Activated T-cell treated with anti-CD3 and anti-CD28 coated beads, Interleukin-2, amount 50 U/mL, for 4 hours (primary cell): ENCODE results near the gene MAD2L2. TPM values are rescaled to one million over a fixed set of nuclear protein-coding genes. Genes with fewer than 3 reads are reported as not detected.
A peak's percentile ranks its signal among the peaks of the same experiment; 100 is the strongest.

Experiments used
- ATAC-seq, 2 donors: fragments of 200-7000 bp; cut with Tn5 transposase; one replicate each; pipeline ENCODE4 v1.10.0; 2021
- DNase-seq: peaks from one replicate; pipeline ENCODE4 v3.0.0-alpha.2; 2020
- H3K27me3 Mint-ChIP-seq: one replicate; pipeline ENCODE4 v1.8.0; 2021; ENCODE audit warnings: low read depth, mixed read lengths
- H3K36me3 Mint-ChIP-seq: one replicate; pipeline ENCODE4 v1.8.0; 2022; ENCODE audit warnings: mixed read lengths; ENCODE audit not compliant: insufficient read depth
- H3K4me1 Mint-ChIP-seq: one replicate; pipeline ENCODE4 v1.8.0; 2021; ENCODE audit warnings: low read depth, mixed read lengths
- H3K4me3 Mint-ChIP-seq: one replicate; pipeline ENCODE4 v1.8.0; 2021; ENCODE audit warnings: mild to moderate bottlenecking, moderate library complexity, mixed read lengths
- H3K9me3 Mint-ChIP-seq: one replicate; pipeline ENCODE4 v1.8.0; 2021; ENCODE audit warnings: mixed read lengths
- total RNA-seq, 3 donors: library from RNA; stranded (reverse); gene quantifications; one replicate each; pipeline ENCODE4 v1.2.1, GENCODE V29; 2021

The MAD2L2 gene
- total RNA-seq, 3 donors from 2014 or later, result 60.7 to 67.1 (median 63.0) TPM

DNA sequence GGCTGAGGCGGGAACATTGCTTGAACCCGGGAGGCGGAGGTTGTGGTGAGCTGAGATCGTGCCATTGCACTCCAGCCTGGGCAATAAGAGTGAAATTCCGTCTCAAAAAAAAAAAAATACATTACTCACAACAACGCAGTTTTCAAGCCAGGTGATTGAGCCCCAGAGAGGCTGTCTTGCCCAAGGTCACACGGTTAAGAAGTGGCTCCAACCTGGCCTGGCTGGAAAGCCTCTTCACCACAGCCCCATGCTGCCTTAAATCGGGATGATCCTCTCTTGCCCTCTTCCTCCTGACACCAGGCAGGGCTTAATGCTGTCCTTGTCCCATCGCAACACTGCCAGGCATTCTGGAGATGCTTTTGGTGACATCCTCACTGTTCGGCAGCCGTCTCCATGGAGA, 32.1 kb upstream of the MAD2L2 start:
- H3K9me3 Mint-ChIP-seq, result no peaks in the 10 kb centered on the region
- no peaks in the 10 kb centered on the region for H3K36me3 Mint-ChIP-seq
- no peak for ATAC-seq
- H3K4me1 Mint-ChIP-seq, result no peaks in the 10 kb centered on the region
- H3K4me3 Mint-ChIP-seq, result no peak overlapping the region
- DNase-seq, result no peak
- no peaks in the 10 kb centered on the region for H3K27me3 Mint-ChIP-seq

DNA sequence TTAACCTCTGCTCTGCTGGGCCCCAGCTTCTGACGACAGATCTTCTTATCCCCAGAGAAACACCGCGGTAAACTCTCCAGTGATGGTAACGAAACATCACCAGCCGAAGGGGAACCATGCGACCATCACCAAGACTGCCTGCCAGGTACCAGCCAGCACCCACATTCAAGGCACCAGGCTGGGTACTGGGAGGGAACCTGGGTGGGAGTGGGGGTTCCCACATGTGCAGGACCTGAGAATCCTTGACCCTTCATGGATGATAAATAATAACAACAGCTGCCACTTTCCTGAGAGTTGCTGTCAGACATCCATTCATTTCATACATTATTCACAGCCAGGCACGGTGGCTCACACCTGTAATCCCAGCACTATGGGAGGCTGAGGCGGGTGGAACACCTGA, 31.3 kb upstream of the MAD2L2 start:
- Mint-ChIP-seq H3K36me3 (no peaks in the 10 kb centered on the region), H3K4me1 (no peaks in the 10 kb centered on the region), H3K27me3 (no peaks in the 10 kb centered on the region), H3K4me3 (no peak overlapping the region), H3K9me3 (no peaks in the 10 kb centered on the region)
- DNase-seq, result no peak
- ATAC-seq, result no peak

DNA sequence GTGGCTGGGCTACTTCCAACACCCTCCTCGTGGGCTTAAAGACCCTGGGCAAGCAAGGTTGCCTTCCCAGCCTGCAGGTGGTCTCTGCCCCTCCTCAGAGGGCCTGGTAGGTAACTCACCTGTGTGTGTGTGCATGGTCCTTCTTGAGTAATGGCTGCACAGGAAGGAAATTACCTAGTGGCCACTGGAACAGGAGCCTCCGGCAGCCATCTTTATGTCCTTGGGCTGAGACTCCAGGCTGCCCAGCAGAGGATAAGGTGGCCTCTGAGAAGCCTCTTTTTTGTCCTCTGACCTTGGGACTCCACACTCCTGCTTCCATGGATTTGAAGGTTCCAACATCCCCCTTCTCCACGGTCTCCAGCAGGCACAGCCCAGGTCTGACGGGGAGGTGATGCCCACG, 30.5 kb upstream of the MAD2L2 start:
- H3K27me3 Mint-ChIP-seq, result no peaks in the 10 kb centered on the region

DNA sequence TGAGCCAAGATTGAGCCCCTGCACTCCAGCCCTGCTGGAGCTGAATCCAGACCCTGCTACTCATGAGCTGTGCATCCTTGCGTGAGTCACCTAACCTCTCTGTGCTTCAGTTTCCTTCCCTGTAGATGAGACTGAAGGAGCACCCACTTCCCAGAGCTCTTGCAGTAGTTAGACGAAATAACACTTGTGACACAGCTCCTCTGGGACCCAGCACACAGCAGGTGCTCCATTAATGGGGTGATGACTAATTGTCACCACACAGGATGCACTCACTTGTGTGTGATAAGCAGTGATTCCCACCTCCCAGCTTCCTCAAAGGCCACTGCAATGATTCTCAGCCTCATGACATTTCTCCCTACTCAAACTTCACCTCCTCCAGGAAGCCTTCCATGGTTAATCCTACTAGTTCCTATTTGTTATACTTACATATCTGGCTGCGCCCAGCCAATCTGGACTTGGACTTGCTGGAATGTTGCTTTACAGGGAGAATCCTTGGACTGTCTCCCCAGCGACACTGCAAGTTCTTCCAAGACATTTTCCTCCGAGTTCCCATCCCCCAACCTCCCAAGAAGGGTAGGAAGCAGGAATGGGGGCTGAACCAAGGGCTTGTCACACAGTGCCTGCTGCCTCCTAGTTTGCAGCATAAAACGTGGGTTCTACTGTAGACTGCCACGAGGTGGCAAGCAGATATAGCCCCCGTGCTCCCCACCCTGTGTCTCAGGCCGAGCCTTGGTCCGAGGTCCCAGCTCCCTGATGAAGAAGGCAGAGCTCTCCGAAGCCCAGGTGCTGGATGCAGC, 27.8 kb upstream of the MAD2L2 start:
- Mint-ChIP-seq H3K27me3 (peaks cover 4% of the 10 kb centered on the region), H3K4me3 (no peak overlapping the region), H3K4me1 (no peaks in the 10 kb centered on the region), H3K9me3 (no peaks in the 10 kb centered on the region), H3K36me3 (no peaks in the 10 kb centered on the region)
- no peak for DNase-seq
- peak in 1 of 2 donors; percentile 23 for ATAC-seq

More for the DNA sequence above, 30.5 kb upstream of the MAD2L2 start:
- Mint-ChIP-seq H3K9me3 (no peaks in the 10 kb centered on the region), H3K4me3 (no peak overlapping the region), H3K4me1 (no peaks in the 10 kb centered on the region), H3K36me3 (no peaks in the 10 kb centered on the region)
- ATAC-seq (no peak), DNase-seq (no peak)

DNA sequence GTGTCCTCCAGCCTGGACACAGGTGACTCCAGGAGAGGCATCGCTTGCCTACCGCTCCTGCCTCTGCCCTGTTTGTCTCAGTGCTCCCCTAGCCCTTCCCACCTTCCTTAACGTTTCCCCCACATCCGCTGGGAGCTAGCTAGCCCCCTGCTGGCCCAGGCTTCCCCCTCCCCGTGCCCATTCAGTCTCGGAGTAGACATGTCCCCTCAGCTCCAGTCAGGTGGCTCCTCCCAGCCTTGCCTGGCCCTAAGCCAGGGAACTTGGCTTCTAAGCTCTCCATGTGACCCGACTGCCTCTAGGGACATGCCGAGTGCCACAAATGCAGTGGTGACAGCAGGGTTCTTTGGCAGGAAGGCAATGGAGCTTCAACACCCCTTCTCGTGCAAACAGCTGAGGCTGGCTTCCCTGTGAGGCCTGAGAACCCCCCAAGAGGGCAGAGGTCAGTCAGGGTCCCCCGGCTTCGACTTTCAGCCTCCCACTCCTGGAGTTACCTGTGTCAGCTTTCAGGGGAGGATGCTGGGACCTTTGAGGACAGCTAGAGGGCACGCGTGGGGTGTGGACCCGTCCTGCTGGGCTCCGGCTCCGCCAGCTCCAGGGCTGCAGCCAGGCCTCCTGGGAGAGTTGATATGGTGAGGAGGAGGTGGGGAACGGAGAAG, 26.8 kb upstream of the MAD2L2 start:
- Mint-ChIP-seq H3K4me3 (no peak overlapping the region), H3K27me3 (peaks cover 7% of the 10 kb centered on the region), H3K4me1 (no peaks in the 10 kb centered on the region), H3K36me3 (no peaks in the 10 kb centered on the region), H3K9me3 (no peaks in the 10 kb centered on the region)
- ATAC-seq (no peak), DNase-seq (no peak)

- DNase-seq (no peak), ATAC-seq (no peak)
- Mint-ChIP-seq H3K36me3 (no peaks in the 10 kb centered on the region), H3K4me1 (no peaks in the 10 kb centered on the region), H3K27me3 (peaks cover 7% of the 10 kb centered on the region), H3K4me3 (no peak overlapping the region), H3K9me3 (no peaks in the 10 kb centered on the region)
These were observed 25.3 kb upstream of the MAD2L2 start for GRCh38 chr1:11706292-11706691.

- no peak for ATAC-seq
- Mint-ChIP-seq H3K9me3 (no peaks in the 10 kb centered on the region), H3K4me3 (no peak overlapping the region), H3K4me1 (no peaks in the 10 kb centered on the region), H3K27me3 (peaks cover 12% of the 10 kb centered on the region), H3K36me3 (no peaks in the 10 kb centered on the region)
- no peak for DNase-seq
These were observed 24.6 kb upstream of the MAD2L2 start for GRCh38 chr1:11705596-11705995.

DNA sequence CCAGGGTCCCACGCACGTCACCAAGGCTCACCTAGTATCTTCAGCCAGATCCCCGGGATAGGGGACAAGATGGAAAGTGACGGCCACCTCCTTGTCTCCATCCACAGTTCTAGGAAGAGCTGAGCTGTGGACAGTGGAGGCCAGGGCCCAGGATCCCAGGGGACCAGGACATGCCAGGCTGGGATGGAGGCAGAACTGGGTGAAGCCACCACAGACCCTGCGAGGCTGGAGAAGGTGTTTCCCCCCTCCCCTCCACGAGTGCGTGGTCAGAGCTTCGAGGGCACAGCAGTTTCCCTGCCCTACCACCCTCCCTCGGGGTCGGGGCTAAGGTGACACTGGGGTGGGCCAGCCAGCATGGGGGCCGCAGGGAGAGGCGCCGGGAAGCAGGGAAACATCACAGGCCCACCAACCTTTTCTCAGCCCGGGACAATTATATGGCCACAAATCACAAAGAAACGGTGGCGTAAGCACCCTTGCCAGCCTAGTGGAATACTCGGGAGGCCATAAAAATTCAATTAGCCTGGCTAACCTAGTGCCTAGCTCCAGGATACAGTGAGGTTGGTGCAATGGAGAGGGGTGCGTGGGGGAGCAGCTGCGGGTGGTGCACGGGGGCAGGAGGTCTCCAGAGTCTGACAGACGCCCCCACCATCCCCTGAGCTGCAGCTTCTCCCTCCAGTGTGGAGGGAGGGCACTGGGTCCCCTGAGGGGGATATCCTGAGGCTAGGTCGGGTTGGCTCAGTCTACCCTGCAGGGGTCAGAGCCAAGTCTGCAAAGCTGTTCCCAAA, 23.9 kb upstream of the MAD2L2 start:
- Mint-ChIP-seq H3K4me1 (no peaks in the 10 kb centered on the region), H3K4me3 (no peak overlapping the region), H3K27me3 (peaks cover 12% of the 10 kb centered on the region), H3K36me3 (no peaks in the 10 kb centered on the region), H3K9me3 (no peaks in the 10 kb centered on the region)
- no peak for ATAC-seq
- no peak for DNase-seq

DNA sequence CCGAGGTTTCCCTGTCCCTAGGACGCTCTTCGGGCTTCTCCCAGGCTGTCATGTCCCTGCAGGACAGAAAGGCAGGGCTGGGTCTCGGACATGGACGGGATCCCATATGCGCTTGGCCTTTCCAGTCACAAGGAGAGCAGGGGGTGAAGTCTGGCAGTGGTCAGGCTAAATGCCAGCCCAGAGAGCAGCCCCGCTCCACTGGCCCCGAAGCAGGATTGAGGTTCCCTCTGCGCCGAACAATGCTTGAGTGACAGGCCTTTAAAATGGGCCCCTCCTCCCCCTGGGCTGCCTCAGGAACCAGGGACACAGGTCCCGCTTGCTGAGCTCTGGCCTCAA, 23.2 kb upstream of the MAD2L2 start:
- Mint-ChIP-seq H3K4me3 (no peak overlapping the region), H3K27me3 (peaks cover 12% of the 10 kb centered on the region), H3K36me3 (no peaks in the 10 kb centered on the region), H3K9me3 (no peaks in the 10 kb centered on the region), H3K4me1 (no peaks in the 10 kb centered on the region)
- ATAC-seq, result no peak
- DNase-seq, result no peak

GRCh38 chr1:11703357-11704193, 22.6 kb upstream of the MAD2L2 start:
- H3K4me1 Mint-ChIP-seq, result no peaks in the 10 kb centered on the region
- ATAC-seq (no peak), DNase-seq (no peak)
- H3K9me3 Mint-ChIP-seq, result no peaks in the 10 kb centered on the region
- no peaks in the 10 kb centered on the region for H3K36me3 Mint-ChIP-seq
- H3K4me3 Mint-ChIP-seq, result no peak overlapping the region
- H3K27me3 Mint-ChIP-seq, result peaks cover 12% of the 10 kb centered on the region

DNA sequence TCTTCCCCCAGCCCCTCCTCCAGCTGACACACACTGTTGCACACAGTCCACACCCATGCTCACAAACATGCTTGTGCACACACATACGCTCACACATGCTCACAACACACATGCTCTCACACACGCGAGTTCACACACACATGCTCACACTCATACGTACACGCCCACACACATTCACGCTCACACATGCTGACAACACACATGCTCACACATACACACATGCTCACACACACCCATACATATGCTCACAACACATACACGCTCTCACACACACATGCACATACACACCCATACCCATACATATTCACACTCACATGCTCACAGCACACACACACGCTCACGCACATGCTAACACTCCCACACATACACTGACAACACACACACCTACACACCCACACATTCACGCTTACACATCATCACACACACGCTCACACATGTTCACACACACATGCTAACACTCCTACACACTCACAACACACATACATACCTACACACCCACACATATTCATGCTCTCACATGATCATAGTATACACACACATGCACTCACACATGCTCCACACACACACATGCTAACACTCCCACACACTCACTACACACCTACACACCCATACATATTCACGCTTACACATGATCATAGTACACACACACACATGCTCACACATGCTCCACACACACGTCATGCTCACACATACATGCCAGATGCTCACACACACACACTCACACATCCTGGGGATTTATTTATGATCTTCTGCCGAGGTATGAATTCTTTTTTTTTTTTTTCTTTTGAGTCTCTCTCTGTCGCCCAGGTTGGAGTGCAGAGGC, 21.2 kb upstream of the MAD2L2 start:
- Mint-ChIP-seq H3K9me3 (no peaks in the 10 kb centered on the region), H3K4me3 (no peak overlapping the region), H3K36me3 (no peaks in the 10 kb centered on the region), H3K27me3 (peaks cover 12% of the 10 kb centered on the region), H3K4me1 (no peaks in the 10 kb centered on the region)
- no peak for ATAC-seq
- DNase-seq, result no peak

GRCh38 chr1:11701551-11701961, 20.6 kb upstream of the MAD2L2 start:
- DNase-seq (no peak), ATAC-seq (no peak)
- no peaks in the 10 kb centered on the region for H3K4me1 Mint-ChIP-seq
- H3K9me3 Mint-ChIP-seq, result no peaks in the 10 kb centered on the region
- H3K27me3 Mint-ChIP-seq, result peaks cover 12% of the 10 kb centered on the region
- H3K4me3 Mint-ChIP-seq, result no peak overlapping the region
- H3K36me3 Mint-ChIP-seq, result no peaks in the 10 kb centered on the region

- DNase-seq (no peak), ATAC-seq (no peak)
- Mint-ChIP-seq H3K4me3 (no peak overlapping the region), H3K9me3 (no peaks in the 10 kb centered on the region), H3K4me1 (no peaks in the 10 kb centered on the region), H3K27me3 (peaks cover 12% of the 10 kb centered on the region), H3K36me3 (no peaks in the 10 kb centered on the region)
These were observed 19.9 kb upstream of the MAD2L2 start for GRCh38 chr1:11700601-11701467.
